Medulla oblongata (tissue), 1 donor: ENCODE measurements around the gene AKT1.

Experiments
- DNase-seq: peaks from one replicate; pipeline ENCODE4 v3.0.0-alpha.2; 2015; ENCODE audit errors: extremely low spot score

Gene AKT1

GRCh38 chr14:104723651-104724406 lies 71.7 kb downstream of the AKT1 start, which contains the start of gene ADSS1:
TSS of gene ADSS1 (plus strand) at chr14:104724229. CDS start at chr14:104724271, 42 bp downstream.
- DNase-seq: peak; percentile 64

GRCh38 chr14:104722938-104723650 lies 72.5 kb downstream of the AKT1 start:
- DNase-seq: no peak

GRCh38 chr14:104721505-104722431 lies 73.8 kb downstream of the AKT1 start:
- DNase-seq: no peak
